Measurements from ENCODE around the gene SULF2.
"Not testable (repeated sequence)": the region's sequence is repeated elsewhere in the genome, so short reads cannot be mapped to it uniquely, and the experiment has no call there.

Gene SULF2

DNA sequence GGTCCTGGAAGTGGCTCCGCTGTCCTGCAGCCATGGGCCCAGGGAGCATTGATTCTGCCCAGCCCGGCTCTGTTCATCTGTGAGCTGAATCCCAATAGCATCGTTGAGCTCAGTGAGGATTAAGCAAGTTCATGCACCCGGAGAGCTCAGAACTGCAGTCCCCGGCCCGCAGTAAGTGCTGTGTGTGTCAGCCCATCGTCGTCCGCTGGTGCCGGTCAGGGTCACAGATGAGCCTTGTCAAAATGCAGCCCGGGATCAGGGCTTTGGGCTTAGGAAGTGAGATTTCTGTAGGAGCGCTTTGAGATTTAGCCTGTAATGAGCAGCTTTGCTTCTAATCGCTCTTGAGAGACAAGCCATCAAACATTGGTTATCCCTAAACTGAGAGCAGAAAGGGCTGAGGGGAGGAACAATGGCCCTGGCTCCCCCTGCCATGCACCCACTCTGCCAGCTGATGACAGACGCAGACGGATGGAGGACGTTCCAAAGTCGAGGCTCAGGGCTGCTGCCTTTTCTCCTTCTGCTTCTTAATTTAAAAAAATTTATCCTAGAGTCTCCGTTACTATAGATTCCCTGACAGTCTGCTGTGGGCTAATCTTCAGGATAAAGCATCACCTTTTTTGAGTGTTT lies 25.6 kb upstream of the SULF2 start:
- no peak for TF ChIP-seq CTCF (IDR thresholded peaks at IDR 0.05; ENCODE audit: borderline replicate concordance, insufficient read depth, low read depth, low read length)
- no peak overlapping the region for H3K4me3 ChIP-seq (ENCODE audit: low read depth, low read length)

DNA sequence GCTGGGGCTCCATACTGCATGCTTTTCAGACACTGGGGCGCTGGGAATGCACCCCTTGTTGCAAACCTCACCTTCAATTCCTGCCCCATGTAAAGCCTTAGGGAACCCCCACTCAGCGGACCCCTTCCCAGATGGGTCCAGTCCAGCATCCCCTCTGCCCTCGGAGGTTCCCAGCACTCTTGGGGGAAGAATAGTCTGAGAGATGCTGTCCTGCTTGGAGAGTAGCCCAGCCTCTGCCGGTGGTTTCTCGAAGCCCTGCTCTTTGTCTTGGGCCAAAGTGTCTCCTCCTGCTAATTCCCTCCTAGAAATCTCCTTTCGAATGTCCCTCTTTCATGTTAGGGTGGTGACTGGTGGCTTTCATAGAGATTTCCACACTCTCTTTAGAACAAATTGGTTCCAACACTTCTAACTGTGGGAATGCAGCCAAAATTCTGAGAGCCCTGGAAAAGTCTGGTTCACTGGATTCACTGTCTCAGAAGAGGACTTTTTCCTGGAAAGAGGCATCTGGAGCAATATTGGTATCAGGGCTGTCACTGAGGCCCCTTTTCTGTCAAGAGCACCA lies 24.9 kb upstream of the SULF2 start:
- no peak for TF ChIP-seq CTCF (IDR thresholded peaks at IDR 0.05; ENCODE audit: borderline replicate concordance, insufficient read depth, low read depth, low read length)
- H3K4me3 ChIP-seq (ENCODE audit: low read depth, low read length) = no peak overlapping the region

- no peak for TF ChIP-seq CTCF (IDR thresholded peaks at IDR 0.05; ENCODE audit: borderline replicate concordance, insufficient read depth, low read depth, low read length)
- no peak overlapping the region for H3K4me3 ChIP-seq (ENCODE audit: low read depth, low read length)
Measured at GRCh38 chr20:47809161-47809960, 24.1 kb upstream of the SULF2 start.

DNA sequence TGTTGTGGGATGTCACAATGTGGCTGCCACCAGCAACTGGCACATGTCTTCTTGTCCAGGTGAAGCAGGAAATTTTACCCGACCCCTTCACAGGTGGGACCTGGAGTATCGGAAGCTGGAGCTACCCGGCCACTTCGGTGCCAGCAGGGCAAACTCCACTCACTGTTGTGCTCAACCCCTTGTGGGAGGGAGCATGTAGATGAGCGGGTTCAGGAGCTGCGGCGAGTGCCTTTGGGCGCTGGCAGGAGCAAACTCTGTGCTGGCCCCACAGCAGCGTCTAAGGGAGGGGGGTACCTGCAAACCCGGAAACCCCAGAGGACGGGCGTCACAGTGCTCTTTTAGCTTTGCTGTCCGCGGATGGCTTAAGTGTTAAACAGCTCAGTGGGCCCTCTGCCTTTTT lies 20.7 kb upstream of the SULF2 start:
- H3K4me3 ChIP-seq (ENCODE audit: low read depth, low read length) = no peak overlapping the region
- TF ChIP-seq CTCF (IDR thresholded peaks at IDR 0.05; ENCODE audit: borderline replicate concordance, insufficient read depth, low read depth, low read length) = no peak

DNA sequence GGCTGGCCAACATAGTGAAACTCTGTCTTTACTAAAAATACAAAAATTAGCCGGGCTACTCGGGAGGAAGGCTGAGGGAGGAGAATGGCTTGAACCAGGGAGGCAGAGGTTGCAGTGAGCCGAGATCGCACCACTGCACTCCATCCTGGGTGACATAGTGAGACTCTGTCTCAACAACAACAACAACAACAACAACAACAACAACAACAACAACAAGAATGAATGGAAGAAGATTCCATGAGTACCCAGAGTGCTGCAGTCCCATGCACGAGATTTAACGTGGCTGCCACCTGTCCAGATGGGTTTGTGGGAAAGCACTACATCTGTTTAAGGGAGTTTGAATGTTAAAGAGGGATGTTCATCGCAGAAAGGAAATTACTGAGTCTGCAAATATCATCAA lies 19.7 kb upstream of the SULF2 start:
- H3K4me3 ChIP-seq (ENCODE audit: low read depth, low read length) = not testable (repeated sequence)

GRCh38 chr20:47804224-47804825 lies 19.0 kb upstream of the SULF2 start:
- not testable (repeated sequence) for H3K4me3 ChIP-seq (ENCODE audit: low read depth, low read length)

GRCh38 chr20:47802975-47803374 lies 17.7 kb upstream of the SULF2 start:
- no peak overlapping the region for H3K4me3 ChIP-seq (ENCODE audit: low read depth, low read length)
- TF ChIP-seq CTCF (IDR thresholded peaks at IDR 0.05; ENCODE audit: borderline replicate concordance, insufficient read depth, low read depth, low read length) = no peak

Data from GM12875 (cell line).